Right ventricle myocardium inferior (tissue), 1 donor: ENCODE data around the gene RUFY1. TPM values are rescaled to one million over a fixed set of nuclear protein-coding genes. Genes with fewer than 3 reads are reported as not detected.

Source experiments
- ATAC-seq: fragments of 200-7000 bp; cut with Tn5 transposase; one replicate; pipeline ENCODE4 v1.9.1; 2020; ENCODE audit warnings: mild to moderate bottlenecking, moderate library complexity
- DNase-seq: peaks from one replicate; pipeline ENCODE4 v3.0.0; 2021; ENCODE audit errors: missing footprints
- intact Hi-C: fragments of 100-400 bp; cut with DNase I; formaldehyde crosslinking; loops from one replicate; pipeline ENCODE4 v1.11.0; 2022
- total RNA-seq: library from RNA; stranded (reverse); fragmentation: NEBNext Ultra II Directional; extraction: Animal tissue kit (Norgen Biotek cat#: 25700); gene quantifications from one replicate; pipeline ENCODE4 v1.2.1, GENCODE V29; 2021
- donor health status: DM: no; HTN: yes; CAD: no; lungs with severe emphysema.

Gene RUFY1
- total RNA-seq, 1 donor from 2014 or later: 20.9 TPM

GRCh38 chr5:179588166-179588565, 37.8 kb downstream of the RUFY1 start:
- intact Hi-C loops: no loop called here
- ATAC-seq (no peak), DNase-seq (no peak)

- ATAC-seq (no peak), DNase-seq (no peak)
- intact Hi-C loops: no loop called here
Observed at GRCh38 chr5:179595916-179596315, 45.6 kb downstream of the RUFY1 start.

DNA sequence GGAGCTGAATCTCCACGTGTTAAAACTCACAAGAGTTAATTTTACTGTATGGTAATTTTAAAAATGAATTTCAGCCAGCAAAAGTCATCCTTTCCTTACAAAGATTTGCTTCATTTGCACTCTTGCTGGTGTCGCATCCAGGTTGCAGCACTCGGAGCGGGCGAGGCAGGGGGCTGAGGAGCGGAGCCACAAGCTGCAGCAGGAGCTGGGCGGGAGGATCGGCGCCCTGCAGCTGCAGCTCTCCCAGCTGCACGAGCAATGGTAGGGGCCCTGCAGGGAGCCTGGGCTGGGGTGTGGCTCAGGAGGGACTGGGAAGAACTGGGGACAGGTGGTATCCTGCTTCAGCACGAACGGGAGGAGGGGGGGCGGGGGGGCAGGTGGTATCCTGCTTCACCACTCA, 46.1 kb downstream of the RUFY1 start:
- intact Hi-C loops: no loop called here
- ATAC-seq (no peak), DNase-seq (no peak)

DNA sequence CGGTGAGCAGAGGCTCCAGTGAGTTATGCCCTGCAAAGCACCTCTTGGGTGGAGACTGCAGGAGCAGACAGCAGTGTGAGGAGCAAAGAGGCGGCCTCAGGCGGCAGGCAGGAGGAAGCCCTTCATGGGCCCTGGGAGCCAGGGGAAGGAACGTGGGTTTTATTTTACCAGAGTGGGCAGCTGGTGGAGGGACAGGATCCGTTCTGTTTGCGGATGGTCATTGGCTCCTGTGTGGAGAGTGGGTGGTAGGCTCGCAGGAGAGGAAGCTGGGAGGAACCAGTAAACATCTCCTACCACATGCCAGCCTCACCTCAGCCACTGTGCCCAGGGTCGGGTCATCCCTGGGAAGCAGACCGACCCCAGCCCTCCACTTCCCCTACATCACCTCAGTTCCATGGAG, 48.7 kb downstream of the RUFY1 start:
- intact Hi-C loops: no loop called here
- no peak for DNase-seq
- no peak for ATAC-seq

DNA sequence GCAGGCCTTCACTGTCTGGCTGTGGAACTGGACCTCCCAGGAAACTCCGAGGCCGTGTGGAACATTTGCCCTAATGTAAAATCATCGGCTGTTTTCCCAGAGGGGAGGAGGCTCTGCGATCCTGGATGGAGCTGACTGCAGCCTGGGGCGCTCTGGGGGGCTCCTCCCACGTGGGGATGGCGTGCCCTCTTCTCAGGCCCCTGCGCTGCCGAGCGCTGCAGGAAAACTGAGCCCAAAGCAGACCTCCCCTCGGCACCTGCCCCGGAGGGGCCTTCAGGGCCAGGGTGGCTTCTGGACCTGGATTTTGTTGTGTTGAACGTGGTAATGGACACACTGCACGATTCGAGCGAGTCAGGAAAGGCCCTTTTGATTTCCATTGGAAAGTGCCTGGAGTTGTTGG, 49.2 kb downstream of the RUFY1 start:
- intact Hi-C loops: no loop called here
- DNase-seq (no peak), ATAC-seq (no peak)

DNA sequence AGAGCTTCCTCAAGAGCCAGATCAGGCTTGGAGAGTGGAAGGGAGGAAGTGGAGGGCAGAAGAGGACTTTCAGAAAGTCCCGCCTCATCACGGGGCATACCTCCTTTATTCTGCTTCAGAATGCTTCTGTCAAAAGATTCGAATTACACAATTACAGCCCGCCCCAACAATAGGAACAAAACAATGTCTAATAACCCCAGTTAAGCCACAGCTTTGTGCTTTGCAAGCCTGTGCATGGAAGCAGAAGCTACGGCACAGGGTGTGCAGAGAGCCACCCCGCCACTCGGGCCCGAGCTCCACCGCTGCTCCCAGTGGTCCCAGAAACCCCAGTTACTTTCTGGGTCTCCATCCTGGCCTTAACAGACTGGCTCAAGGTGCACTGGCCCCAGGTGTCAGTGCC, 49.6 kb downstream of the RUFY1 start:
- no peak for DNase-seq
- intact Hi-C loops: no loop called here
- ATAC-seq: no peak

DNA sequence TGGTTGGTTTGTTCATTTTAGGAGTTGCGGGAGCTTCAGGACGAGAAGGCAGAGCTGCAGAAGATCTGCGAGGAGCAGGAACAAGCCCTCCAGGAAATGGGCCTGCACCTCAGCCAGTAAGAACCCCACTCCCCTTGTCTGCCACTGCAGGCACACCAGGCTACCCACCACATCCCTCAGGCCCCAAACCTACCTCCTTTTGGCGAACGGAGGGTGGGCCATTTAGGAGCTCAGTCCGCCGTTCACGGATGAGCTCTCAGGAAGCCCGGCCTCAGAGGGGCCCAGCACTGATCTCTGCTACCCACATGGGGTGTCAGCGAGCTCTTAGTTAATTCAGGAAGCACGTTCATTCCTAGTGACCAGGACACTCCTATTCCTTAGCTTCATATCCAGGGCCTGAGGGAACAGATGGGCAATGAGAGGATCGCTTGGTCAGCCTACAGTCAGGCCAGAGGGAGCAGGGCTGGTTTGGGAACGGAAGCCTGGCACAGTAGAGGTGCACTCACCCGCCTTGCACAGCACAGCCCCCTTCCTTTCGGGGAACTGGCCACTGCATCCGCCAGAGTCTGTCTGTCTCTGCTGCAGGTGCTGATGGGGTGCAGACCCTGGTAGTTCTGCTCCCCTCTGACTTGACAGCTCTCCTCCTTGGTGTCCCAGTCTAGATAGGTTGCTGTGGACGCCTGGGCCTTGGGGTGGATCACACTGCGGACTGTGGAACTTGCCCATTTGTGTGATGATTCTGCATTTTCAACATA, 51.7 kb downstream of the RUFY1 start:
- no peak for DNase-seq
- no peak for ATAC-seq
- intact Hi-C loops: no loop called here

DNA sequence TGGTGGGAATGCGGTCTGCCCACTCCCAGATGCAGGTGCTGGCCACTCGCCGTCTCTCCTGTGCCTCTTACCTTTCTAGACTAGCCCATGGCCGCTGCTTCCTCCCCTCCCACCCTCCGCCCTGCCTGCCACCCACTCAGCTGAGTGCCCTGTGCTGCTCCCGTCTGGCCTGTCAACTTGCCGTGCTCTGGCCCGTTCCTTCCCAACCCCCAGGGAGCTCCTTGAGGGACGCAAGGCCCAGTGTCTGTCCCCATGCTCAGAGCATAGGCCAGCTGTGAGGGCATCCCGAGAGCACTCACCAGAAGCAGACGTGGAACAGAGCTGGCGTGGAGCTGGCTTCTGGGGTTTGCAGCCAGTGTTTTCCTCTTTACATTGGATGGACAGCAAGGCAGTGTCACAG, 53.0 kb downstream of the RUFY1 start:
- DNase-seq (no peak), ATAC-seq (no peak)
- intact Hi-C loops: no loop called here

DNA sequence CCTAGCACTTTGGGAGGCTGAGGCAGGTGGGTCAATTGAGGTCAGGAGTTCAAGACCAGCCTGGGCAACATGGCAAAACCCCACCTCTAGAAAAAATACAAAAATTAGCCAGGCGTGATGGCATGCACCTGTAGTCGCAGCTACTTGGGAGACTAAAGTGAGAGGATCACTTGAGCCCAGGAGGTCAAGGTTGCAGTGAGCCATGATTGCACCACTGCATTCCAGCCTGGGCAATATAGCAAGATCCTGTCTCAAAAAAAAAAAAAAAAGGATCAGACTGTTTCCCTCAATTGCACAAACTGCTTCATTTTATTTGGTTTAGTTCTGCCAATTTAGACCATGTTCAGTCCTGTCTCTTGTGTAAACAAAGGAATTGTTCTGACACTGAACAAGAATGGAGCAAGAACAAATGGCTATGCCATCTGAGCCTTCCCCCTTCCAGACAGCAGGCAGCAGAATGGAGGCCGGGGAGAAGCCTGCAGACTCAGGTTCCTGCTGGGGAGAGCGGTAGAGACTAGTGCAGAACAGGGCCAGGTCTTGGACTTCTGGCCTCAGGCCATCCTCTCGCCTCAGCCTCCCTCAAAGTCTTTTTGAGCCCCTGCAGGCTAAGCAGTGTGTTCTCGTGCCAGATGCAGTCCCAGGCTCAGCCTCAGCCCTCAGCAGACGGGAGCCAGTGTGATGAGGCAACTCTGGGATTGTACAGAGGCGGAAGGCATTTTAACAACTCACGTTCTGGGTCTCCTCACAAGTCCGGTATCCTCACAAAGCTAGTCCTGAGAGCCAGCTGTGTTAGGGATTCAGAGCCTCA, 54.9 kb downstream of the RUFY1 start:
- ATAC-seq (no peak), DNase-seq (no peak)
- intact Hi-C loops: no loop called here

GRCh38 chr5:179606071-179606909, 55.9 kb downstream of the RUFY1 start:
- DNase-seq (no peak), ATAC-seq (no peak)
- intact Hi-C loops: no loop called here

DNA sequence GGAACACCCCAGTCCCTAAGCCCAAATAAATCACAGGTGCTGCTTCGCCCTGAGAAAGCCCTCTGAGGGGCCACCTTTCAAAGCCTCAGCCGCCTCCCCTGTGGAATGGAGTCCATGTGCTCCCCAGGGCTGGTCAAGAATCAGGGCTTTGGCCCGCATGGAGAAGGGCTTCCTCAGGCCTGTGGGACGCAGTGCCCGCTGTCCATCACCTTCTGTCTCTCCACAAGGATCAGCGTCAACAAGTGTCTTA, 56.5 kb downstream of the RUFY1 start:
- intact Hi-C loops: no loop called here
- ATAC-seq: no peak
- DNase-seq: no peak

DNA sequence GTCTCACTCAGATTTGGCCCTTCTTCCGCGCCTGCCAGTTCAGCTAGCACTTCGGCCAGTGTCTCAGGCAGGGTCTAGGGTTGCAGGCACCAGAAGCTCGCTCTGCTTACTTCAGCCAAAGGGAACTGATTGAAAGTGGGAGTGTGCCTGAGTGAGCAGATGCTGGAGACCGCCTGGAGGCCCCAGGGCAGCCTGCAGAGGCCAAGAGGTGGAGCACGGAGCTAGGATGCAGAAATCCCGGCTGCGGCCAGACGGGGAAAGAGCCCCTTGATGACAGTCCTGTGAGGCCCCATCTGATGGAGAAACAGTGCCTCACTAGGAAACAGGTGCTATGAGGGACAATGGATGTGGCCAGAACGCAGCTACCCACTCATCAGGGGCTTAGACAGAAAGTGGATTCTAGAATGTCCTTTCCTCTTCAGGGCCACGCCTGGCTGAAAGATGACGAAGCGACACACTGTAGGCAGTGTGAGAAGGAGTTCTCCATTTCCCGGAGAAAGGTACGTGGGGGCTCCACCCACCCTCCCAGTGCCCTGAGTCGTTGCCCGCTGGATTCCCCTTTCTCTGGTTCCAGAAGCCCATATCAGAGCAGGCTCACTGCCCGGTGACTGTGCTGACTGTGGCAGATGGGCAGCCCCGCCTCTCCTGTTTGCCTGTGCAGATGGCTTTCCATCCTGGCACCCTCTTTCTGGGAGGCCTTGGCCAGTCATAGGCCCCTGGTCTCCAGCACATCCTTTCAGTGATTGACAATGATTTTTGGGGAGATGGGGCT, 57.0 kb downstream of the RUFY1 start:
- peak; percentile 74 for DNase-seq
- intact Hi-C loops: no loop called here
- ATAC-seq: peak; percentile 66

DNA sequence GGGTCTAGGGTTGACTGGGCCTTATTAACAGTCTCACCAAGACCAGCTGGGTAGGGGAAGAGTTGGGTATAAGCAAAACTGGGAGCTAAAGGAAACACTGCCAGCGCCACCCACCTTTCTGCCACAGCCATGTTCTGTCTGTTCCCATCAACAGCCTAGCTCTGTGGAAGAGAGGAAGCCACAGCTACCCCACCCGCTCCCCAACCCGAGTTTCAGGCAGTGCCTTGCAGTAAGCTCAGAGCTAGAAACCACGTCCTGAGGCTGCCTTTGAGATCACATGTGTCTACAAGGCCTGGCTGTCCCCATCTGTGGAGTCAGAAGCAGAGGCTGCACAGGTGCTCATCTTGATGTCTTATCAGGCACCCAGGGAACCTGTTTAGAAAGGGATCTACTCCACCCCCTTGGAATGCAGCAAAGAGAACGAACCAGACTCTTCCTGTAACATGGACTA, 57.8 kb downstream of the RUFY1 start:
- intact Hi-C loops: no loop called here

DNA sequence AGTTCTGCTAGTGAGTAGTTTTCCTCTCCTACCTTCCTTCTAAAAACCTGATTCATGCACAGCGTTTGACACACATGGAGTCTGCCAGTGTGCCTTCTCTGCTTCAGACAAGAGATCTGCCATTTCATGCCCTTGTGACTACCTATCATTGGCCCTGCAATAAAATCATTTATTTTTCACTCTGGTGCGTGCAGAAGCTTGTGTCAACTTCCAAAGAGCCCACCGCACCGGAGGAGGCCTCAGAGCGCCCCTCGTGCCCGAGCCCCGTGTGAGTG, 59.4 kb downstream of the RUFY1 start:
- ATAC-seq (no peak), DNase-seq (no peak)
- intact Hi-C loops: no loop called here

More for the DNA sequence above, 57.8 kb downstream of the RUFY1 start:
- ATAC-seq (peak; percentile 1), DNase-seq (no peak)

DNA sequence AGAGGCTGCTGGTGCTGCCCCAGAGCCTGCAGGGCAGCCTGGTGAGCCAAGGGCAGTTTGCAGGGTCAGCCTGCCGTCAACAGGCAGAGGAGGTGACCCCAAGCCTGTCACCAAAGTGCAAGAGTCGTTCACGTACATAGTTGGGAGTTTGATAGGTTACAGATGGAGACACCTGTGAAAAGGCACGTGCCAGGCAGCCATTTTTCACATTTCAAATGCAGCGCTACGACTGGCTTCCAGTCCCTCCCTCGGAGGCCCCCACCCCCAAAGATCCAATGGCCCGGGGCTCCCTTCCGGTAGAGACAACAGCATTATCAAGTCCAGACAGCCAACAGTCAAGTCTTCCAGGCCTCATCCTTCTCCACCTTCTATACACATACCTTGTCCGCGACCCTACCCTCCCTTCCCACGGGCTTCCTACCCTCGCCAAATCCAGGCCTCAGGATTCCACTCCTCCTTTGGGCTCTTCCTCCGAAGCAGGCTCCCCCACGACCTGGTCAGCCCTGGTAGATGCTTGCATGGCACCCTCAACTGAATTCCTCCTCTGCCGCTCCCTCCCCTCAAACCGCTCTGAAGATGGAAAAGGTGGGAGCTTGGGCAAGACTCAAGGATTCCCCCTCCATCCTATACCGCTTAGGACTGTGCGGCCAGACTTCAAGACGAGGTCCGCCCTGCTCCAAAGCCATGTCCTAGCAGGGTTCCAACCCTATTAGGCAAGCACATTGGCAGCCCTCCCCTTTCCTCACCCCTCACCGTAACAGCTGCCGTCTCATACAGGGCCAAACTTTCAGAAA, 60.0 kb downstream of the RUFY1 start:
- no peak for DNase-seq
- ATAC-seq: peak; percentile 47
- intact Hi-C loops: no loop called here

- no peak for ATAC-seq
- intact Hi-C loops: no loop called here
- DNase-seq: no peak
Observed at GRCh38 chr5:179610903-179611265, 60.5 kb downstream of the RUFY1 start.

- ATAC-seq: no peak
- intact Hi-C loops: no loop called here
Observed at GRCh38 chr5:179612577-179613459, 62.5 kb downstream of the RUFY1 start.

More at GRCh38 chr5:179612577-179613459, 62.5 kb downstream of the RUFY1 start:
- no peak for DNase-seq
